ENCODE results near the gene DRC1.
A peak's percentile ranks its signal among the peaks of the same experiment; 100 is the strongest.

The DRC1 gene

DNA sequence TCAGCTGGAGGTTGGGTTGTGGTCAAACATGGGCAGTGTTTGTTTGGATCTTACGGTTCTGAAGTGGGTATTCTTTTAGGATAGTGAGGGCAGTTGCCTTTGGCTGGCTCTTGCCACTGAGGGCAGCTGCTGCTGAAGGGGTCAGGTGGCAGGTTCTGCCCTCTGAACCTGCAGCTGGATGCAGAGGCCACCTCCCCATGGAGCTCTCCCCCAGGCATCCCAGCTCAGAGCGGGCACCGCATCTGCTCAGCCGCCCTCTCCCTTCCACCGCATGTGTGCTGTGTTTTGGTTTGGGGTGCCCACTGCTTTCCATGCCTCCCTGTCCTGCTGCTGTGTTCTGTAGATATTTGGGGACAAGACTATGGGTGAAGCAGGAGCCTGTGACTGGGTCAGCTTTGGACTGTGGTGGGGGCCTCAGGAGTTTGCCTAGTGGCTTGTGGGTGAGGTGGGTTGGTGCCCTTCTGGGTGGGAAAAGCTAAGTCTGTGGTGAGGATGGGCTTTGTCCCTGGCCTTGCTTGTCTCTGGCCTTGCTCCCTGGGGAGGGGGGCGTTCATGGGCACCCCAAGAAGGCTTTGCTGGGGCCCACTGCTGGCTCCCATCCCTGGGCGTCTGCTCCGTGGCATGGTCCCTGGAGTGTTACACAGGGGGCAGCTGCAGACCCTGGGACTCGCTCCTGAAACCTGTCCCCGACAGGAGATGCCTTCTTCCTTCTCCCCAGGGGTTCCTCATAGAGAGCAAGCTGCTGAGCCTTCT, 47.7 kb downstream of the DRC1 start:
- DNase-seq: no peak

DNA sequence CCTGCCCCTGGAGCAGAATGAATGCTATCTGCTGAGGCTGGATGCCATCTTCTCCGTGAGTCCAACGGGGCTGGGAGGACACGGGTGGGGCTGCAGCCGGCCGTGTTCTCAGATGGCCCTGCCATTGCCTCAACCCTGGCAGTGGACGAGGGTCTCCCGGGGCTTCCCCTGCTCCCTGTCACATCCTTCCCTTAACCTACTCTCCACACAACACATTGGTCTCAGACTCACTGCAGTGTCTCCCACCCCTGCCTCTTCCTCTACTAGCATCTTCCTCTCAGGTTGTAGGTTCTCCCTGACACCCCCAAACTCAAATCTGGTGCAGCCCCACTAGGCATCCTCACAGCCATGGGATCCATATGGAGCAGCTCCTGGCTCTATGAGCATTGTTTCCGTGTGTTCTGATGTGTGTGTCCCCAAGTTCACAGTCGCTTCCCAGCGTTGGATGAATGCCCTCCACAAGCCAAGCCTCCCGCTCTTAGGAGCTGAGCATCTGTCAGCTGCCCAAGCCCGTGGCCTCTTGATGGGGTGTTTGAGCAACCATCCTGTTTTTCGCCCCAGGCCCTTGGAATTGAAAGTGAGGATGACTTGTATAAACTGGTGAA, 48.4 kb downstream of the DRC1 start:
- no peak for DNase-seq

DNA sequence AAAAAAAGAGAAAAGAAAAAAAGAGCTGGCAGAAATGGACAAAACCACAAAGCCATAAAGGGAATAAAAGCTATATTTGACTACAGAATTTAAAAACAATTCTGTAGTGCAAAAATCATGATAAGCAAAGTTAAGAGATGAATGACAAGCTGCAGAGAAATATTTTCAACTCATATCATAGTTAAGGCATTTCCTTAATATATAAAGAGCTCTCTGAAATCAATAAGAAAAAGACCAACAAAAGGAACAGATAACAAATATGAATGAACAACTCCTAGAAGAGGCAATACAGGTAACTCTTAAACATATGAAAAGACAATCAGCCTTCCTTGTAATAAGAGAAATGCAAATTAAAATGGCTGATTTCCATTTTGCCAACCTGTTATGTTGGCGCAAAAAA, 50.0 kb downstream of the DRC1 start:
- no peak for DNase-seq

DNA sequence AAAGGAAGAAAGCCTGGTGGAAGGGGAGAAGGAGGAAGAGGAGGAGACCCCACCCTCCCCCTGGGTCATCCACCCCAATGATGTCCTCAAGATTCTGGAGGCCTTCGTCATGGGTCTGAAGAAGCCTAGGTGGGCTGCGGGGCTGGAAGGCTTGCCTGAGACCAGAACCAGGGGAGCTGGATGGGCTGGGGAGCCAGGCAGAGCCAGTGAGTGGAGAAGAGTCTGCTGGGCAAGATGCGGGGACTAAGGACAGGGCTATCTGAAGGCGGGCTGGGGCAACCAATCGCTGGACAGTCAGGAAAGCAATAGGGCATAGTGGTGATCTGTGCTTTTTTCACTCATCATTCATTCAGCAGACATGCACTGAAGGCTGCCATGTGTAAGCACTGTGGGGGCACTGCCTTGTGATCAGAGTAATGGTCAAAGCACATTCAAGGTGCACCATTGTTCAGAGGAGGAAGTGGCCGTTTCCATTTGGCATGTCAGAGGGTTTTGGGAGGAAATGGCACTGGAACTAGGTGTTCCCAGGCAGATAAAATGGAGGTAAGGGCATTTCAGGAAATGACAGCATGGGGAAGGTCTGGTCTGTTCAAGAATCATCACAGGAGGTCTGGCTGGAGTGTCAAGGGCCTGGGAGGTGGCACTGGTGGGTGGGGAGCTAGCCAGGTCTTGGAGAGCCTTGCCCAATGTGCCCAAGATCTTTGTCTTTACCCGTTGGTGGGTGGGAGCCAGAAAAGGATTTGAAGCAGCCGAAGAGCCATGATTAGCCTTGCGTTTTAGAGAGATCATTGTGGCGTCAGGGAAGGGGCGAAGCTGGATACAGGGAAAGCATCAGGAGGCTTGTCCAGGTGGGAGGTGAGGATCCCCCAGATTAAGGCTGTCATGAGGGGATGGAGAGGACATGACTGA, 52.0 kb downstream of the DRC1 start:
- DNase-seq: no peak

DNA sequence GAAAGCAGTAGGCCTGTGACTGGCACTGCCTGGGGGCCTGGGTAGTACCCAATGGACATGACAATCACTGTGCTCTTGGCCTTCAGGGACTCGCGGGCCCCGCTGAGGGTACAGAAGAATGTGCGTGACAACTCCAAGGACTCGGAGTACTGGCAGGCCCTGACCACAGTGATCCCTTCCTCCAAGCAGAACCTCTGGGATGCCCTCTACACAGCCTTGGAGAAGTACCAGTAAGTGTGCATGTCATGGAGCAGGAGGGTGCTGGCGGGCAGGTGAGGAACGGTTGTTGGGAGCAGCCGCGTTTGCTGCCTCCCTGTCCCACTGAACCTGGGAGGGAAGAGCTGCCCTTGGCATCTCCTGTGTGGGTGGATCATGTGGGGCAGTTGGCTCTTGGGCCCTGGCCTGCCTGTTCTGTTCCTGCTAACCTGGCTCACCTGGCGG, 52.9 kb downstream of the DRC1 start:
- no peak for DNase-seq

DNA sequence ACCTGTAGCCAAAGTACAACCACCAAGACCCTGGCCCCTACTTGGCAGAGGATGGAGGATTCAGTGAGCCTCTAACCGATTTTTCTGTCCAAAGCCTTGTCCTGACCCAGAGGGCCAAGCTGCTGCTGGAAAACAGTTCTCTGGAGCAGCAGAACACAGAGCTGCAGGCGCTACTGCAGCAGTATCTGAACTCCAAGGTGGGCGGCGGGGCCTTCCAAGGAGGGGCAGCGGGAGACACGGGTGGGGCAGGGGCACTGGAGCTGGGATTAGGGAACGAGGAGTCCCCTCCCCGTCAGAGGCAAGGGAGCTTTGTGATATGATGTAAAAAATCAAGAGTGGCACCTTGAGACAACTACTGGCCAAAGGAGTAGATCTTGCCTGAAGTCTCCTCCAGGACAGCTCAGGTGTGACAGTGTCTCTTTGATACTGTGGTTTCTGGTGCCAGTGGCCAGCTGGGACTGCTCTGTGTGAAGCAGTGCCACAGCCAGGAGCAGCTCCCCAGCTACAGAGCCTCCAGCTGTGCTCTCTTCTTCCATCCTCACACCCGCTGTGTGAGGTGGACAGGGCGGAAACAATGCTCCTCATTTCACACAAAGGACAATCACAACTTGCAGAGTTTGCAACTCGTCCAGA, 53.4 kb downstream of the DRC1 start:
- no peak for DNase-seq

DNA sequence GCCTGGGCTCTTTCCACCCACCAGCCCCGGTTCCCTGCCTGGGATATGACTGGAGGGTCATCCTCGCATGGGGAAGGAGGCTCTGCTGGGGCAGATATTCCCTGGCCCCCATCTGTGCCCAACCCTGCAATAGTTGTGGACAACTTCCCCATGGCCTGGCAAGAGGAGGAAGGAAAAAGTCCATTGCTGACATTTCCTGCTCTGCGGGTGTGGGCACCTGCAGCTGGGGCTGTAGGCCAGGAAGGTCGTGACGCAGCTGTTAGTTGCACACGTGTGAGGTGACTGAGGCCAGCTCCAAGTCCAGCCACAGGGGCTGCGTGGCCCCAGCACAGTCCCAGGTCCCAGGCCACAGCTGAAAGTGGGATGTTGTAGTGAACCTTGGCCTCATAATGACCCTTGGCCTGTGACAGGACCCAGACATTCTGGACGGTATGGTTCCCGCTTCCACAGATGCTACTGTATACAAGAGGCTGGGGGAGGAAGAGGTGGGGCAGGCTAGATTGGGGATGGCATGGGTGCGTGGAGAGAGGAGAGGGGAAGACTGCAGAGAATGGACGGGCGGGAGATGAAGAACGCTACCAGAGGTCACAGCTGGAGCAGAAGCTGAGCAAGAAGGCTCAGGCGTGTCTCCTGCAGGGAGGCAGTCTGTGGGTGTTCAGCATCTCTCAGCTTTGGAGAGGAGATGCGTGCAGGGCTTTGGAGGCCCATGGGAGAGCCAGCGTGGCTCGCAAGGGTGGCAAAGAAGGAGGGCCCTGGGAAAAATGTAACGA, 54.1 kb downstream of the DRC1 start:
- DNase-seq: no peak

DNA sequence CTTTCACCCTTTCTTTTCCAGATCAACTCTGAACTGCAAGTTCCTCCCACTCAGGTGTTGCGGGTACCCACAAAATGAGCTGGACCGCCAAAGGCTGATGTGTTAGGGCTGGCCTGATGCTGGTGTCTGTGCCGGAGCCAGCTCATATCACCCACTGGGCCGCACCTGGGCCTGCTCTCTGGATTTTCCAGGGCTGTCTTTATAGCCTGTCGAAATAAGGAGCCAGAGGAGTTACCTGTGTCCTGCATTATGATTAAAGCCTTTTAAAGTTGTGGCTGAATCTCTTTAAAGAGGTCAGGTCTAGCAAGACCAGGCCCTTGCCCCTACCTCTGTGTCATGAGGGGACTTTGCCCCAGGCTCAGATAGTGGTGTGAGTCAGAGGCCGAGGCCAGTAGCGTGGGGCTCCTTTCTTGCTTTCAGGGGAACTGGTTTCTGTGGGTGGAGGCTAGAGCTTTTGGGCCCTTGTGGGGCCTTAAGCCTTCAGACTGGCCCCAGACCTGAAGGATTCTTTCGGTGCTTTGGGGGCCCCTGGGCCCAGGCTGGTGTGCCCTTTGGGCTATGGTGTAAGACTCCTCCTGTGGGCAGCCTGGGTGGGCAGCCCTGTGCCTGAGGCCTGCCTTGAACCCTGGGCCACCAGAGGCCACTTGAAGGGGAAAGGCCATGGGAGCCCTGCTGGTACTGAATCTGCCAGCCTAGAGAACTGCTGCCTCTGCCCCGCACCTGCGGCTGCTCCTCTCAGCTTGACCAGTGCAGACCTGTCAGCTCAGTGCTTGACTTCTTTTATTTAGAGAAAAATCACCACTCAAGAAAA, 54.9 kb downstream of the DRC1 start:
- peak; percentile 15 for DNase-seq

DNA sequence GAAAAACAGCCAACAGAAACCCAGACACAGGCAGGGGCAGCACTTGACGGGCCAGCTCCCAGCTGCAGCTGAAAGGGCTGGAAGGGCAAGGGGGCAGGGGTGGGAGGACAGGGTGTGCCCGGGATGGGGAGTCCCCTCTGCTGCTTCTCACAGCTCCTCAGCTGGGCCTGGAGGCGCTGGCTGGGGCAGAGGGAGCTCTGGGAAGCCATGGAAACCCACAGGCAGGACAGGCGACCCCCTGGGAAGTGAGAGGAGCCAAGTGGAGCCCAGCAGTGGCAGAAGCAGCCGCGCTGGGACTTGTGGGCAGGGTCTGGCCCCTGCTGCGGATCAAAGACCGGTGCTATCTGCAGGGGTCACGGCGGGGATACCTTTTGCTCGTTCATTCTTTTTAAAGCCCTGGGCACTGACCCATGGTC, 55.5 kb downstream of the DRC1 start:
- no peak for DNase-seq

DNA sequence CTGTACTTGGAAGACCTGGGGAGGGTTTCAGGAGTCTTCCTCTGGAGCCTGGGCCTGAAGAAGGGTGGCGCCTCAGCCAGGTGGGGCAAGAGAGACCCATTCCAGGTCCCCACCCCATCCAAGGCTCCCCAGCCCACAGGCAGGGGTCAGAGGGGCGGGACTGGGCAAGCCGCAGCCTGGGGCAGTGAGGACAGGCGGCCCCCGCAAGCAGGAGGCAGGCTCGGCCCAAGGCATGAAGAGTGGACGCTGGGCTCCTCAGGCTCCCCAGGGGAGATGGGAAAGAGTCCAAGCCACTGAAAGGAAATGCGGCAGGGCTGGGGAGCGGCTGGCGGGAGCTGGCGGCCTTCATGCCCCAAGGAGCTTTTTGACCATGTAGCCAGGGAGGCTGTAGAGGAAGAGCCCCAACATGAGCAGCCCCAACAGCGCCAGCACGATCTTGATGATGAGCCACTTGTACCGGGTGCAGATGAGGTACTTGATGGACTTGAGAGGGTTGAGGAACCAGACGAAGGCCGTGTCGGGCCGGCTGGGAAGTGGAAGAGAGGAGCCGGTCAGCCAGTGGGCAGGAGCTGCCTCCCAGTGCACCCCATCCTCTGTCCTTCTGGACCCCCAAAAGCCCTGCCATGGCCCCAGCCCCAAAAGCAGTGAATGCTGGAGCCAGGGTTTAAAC, 56.1 kb downstream of the DRC1 start:
- DNase-seq: no peak

DNA sequence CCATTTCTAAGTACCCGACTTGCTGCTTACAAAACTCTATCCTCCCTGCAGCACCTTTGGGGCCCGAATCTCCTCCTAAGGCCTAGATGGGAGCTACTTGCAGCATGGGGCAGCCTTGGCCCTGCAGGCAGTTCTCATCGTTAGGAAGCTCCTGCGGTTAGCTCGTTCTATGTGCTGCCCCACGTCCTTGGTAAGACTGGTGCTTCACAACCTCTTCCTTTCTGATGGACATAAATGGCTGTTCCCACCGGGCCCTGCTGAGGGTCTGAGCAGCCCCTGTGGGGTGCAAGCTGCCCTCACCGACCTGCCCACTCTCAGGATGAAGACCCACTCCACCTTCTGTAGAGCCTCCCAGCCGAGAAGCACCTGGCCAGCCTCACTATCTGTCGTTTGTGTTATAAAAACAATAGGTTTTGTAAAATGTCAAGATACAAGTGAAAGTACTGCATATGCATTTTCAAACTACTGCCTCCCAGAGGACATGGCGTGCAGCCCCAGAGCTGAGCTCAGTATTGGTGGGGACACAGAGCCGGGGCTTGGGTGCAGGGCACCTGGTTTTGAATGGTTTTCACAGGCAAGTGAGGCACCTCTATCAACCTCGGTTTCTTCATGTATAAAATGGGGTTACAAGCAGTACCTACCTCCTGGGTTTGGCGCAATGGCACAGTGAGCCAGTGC, 56.8 kb downstream of the DRC1 start:
- DNase-seq: no peak

DNA sequence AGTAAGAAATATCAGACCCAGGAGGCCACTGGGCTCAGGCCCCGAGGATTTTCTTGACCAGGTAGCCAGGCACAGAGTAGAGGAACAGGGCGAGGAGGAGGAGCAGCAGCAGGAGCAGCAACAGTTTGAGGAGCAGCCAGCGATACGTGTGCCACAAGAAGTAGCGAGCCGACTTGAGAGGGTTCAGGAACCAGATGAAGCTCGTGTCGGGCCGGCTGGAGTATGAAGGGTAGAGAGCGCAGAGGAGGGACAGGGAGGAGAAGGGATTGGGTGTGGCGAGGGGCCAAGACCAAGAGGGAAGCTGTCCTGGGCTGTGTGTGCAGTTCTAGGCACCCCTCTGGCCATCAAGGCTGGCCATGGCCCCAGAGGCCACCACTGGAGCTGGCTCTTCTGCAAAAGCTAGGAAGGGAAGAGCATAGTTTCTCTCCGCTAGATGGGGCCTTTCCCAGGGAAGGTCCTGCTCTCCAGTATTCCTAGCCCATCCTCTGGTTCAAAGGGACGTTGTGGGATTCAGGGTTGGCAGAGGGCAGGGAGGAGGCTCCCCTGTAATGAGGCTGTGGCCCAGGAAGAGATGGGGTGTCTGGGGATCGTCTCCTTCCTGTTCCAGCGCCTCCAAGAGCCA, 58.4 kb downstream of the DRC1 start:
- no peak for DNase-seq

DNA sequence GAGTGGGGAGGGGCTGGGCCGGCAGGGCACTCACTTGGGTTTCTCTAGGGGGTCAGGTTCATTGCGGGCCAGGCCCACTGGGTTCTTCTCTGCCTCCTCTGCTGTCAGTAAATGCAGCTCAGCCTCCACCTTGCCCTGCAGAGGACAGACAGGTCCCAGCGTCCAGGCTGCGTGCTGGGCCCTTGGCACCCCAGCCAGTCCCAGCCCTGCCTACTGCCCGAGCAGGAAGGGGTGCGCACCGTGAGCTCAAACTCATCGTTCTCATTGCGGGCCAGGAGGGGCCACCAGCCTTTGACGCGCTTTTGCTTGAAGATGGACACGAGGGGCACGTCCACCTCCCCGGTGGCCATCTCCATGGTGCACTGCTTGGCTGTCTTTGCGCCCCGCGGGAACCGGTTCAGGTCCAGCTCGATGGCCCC, 58.9 kb downstream of the DRC1 start:
- no peak for DNase-seq

DNA sequence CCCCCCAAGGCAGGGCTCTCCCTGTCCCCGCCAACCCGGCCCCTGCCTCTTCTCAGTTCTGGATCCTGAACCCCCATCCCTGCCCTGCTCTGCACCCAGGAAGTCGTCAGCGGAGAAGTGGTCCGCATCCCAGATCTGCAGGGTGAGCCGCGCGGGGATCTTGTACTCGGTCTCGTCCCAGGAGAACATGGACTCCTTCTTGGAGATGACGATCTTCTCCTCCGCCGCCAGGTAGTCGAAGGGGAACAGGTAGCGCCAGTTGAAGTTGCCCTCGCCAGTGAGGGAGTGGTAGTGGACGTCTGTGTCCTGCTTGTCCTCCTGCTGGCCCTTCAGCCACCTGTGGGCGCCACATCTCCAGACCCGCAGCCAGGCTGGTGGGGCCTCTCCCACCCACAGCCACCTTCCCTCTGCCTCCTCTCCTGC, 59.9 kb downstream of the DRC1 start:
- DNase-seq: no peak

DNA sequence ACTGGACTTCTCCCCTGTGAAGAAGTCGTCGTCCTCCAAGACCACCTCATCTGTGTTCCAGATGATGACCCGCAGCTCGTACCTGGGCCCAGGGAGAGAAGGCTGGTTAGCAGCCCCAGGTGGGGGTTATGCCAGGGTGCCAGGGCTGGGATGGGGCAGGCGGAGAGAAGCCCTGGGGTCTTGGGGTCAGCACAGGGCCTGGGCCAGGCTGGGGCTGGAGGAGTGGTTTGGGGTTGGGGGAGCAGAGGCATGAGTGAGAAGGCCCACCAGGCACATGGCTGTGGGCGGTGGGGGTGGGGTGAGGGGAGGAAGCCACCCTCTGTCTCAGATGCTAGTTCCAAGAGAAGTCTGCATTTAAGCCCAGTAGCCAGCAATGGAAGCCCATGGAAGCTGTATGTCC, 60.4 kb downstream of the DRC1 start:
- DNase-seq: no peak

DNA sequence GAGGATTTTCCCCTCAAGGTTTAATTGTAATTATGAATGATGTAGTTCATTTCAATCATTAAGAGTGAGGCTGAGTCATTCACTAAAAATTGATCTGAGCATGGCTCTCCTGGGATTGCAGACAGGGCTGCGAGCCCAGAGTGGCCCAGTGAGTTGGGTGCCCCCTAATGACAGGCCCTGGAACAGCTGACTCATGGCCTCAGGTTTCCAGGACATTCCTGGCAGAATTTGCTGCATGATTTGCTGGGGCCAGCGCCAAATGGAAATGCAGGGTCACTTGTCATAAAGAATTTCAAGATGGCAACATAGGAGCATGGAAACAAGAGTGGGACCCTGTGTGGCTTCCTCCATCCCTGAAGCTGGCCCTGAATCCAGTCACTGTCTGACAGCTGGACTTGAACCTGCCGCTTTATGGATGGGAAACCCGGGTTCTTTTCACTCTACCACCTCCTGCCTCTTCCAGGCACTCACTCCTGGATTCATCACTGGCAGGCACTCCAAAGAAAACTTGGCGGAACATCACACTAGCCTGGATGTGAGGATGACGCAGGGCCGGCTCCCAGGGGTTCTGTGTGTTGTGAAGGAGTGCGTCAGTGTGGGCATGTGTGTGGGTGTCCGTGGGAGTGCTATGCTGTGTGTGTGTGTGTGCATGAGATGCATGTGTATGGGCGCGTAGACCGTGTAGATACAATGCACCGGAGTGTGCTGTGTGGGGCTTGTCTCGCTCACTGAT, 61.0 kb downstream of the DRC1 start:
- DNase-seq: peak; percentile 34

DNA sequence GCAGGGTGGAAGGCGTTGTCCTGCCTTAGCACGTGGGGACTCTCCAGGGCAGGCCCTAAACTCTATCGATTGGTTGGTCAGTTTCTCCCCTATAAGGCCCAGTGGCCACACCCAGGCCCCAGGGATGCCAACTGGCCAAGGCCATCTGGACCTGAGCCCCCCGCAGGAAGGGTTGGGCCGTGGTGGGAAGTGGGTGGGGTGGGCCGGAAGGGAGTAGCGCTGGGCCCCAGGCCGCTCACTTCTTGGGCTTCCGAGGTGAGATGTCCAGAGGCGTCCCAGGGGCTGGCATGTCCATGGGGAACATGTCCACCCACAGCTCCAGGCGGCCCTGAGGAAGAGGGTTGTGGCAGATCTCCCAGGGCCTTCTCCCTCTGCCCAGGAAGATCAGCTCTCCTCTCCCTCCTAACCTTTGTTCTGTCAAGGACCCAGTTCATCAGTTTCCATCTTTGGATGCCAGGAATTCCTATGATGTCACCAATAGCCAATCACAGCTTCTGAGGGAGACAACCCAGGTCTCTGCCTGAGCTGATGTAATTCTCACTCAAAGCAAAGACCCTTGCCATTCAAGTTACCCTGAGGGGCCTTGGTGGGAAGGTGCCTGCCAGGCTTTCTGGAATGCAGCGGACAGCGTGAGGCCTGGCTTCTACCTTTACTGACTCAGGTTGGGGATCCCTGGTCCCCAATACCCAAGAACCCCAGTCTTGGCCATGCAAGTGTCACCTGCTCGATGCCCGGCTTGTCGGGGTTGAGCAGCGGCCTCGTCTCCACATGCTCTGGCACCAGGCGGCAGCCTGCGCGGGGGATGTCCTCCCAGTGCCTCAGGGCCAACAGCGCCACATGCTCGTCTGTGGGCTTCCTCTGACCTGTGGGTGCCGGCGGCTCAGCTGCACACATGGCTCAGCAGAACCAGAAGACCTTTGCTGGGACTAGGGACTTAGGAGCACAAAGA, 61.8 kb downstream of the DRC1 start:
- no peak for DNase-seq
